ENCODE measurements around the gene RPF1.
A peak's percentile ranks its signal among the peaks of the same experiment; 100 is the strongest.

Gene RPF1

DNA sequence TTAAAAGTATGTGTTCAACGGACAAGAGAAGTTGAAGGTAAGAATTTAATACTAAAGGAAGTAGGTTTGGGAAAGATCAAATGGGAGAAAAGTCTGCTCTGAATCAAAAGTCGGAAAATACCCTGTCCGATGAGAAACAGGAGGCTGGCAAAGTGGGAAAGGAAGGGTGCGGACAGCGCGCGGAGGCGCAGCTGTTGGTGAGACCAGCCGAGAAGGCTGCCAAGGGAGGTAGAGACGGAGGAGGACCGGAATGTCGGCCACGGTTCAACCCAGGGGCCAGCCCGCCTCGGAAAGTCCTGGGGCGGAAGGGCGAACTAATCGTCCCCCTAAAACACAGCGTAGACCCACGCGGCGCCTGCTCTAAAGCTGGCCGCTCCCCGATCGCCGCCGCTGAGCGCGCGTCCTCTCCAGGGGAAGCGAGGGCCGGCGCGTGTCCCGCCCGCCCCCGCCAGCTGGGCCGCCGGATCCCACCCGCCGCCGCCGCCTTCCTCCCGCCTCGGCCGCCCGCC, 26.5 kb downstream of the RPF1 start:
- TF ChIP-seq OSR1 (CRISPR knock-in tag; IDR thresholded peaks at IDR 0.05) (no peak), ARNTL (CRISPR knock-in tag; IDR thresholded peaks at IDR 0.05; ENCODE audit: borderline replicate concordance, low read depth) (no peak), ZFP3 (CRISPR knock-in tag; IDR thresholded peaks at IDR 0.05) (no peak), TOX (CRISPR knock-in tag; IDR thresholded peaks at IDR 0.05; ENCODE audit: borderline replicate concordance) (no peak), BACH2 (CRISPR knock-in tag; IDR thresholded peaks at IDR 0.05; ENCODE audit: borderline replicate concordance) (no peak), ISL1 (CRISPR knock-in tag; IDR thresholded peaks at IDR 0.05) (no peak), PPARA (CRISPR knock-in tag; IDR thresholded peaks at IDR 0.05; ENCODE audit: borderline replicate concordance) (no peak)
- TF ChIP-seq, protein P1, sequence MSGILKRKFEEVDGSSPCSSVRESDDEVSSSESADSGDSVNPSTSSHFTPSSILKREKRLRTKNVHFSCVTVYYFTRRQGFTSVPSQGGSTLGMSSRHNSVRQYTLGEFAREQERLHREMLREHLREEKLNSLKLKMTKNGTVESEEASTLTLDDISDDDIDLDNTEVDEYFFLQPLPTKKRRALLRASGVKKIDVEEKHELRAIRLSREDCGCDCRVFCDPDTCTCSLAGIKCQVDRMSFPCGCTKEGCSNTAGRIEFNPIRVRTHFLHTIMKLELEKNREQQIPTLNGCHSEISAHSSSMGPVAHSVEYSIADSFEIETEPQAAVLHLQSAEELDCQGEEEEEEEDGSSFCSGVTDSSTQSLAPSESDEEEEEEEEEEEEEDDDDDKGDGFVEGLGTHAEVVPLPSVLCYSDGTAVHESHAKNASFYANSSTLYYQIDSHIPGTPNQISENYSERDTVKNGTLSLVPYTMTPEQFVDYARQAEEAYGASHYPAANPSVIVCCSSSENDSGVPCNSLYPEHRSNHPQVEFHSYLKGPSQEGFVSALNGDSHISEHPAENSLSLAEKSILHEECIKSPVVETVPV (CRISPR knock-in tag; IDR thresholded peaks at IDR 0.05): no peak
- TF ChIP-seq, protein P2, sequence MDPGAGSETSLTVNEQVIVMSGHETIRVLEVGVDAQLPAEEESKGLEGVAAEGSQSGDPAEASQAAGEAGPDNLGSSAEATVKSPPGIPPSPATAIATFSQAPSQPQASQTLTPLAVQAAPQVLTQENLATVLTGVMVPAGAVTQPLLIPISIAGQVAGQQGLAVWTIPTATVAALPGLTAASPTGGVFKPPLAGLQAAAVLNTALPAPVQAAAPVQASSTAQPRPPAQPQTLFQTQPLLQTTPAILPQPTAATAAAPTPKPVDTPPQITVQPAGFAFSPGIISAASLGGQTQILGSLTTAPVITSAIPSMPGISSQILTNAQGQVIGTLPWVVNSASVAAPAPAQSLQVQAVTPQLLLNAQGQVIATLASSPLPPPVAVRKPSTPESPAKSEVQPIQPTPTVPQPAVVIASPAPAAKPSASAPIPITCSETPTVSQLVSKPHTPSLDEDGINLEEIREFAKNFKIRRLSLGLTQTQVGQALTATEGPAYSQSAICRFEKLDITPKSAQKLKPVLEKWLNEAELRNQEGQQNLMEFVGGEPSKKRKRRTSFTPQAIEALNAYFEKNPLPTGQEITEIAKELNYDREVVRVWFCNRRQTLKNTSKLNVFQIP (CRISPR knock-in tag; IDR thresholded peaks at IDR 0.05; ENCODE audit: borderline replicate concordance, low read depth): no peak

DNA sequence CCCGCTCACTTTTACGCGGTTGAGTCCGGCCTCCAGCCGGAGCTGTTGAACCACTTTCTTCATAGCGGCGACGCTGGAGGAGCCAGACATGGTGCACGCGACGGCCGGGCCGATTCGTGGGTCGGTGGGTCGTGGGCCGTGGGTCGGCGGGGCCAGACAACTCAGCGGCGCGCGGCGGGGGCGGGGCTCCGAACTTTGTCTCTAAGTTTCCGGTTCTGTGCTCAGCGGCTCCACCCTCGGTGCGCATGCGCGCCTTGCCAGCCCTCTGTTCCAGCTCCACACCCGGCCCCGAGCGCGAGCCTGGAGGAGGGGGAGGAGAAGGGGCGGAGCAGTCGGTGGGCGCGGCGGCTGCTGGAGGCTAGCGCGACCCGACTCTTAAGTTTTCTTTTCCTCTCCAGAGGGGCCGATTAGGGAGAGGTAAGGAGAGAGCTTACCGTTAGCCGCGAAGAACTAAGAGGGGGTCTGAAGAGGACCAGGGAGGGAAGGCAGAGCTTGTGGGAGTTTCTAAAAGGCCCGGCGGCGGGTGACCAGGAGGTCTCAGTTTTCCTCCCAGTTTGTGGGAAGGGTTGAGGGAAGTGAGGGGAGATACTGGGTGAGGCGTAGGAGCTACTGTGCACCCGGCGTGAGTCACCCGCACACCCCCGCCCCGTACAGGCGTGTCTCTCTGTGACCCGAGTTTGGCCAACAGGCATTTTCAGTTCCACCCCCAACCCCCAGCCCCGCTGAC, 27.1 kb downstream of the RPF1 start, which contains the start of the genes GNG5 and SPATA1:
TSS of gene GNG5 (minus strand) at position 580 of the 727 bp plus-strand sequence. CDS start at position 90, 490 bp downstream.
TSS of gene SPATA1 (plus strand) at position 385 of the 727 bp plus-strand sequence. CDS start 9,974 bp downstream, outside the sequence.
- ATAC-seq: peak; percentile 90
- TF ChIP-seq ZNF70 (CRISPR knock-in tag; IDR thresholded peaks at IDR 0.05) (no peak), ZFP3 (CRISPR knock-in tag; IDR thresholded peaks at IDR 0.05) (peak; percentile 58; the same call in 1 of the 2 replicates), OSR1 (CRISPR knock-in tag; IDR thresholded peaks at IDR 0.05) (no peak), GLIS3 (CRISPR knock-in tag; IDR thresholded peaks at IDR 0.05) (no peak), ISL1 (CRISPR knock-in tag; IDR thresholded peaks at IDR 0.05) (no peak), ESRRG (CRISPR knock-in tag; IDR thresholded peaks at IDR 0.05) (no peak), TCF4 (CRISPR knock-in tag; IDR thresholded peaks at IDR 0.05; ENCODE audit: borderline replicate concordance) (no peak), SNAI2 (CRISPR knock-in tag; IDR thresholded peaks at IDR 0.05) (no peak), ZNF565 (CRISPR knock-in tag; conservative IDR thresholded peaks at IDR 0.05; ENCODE audit: low read depth) (no peak)
- TF ChIP-seq, protein P3, sequence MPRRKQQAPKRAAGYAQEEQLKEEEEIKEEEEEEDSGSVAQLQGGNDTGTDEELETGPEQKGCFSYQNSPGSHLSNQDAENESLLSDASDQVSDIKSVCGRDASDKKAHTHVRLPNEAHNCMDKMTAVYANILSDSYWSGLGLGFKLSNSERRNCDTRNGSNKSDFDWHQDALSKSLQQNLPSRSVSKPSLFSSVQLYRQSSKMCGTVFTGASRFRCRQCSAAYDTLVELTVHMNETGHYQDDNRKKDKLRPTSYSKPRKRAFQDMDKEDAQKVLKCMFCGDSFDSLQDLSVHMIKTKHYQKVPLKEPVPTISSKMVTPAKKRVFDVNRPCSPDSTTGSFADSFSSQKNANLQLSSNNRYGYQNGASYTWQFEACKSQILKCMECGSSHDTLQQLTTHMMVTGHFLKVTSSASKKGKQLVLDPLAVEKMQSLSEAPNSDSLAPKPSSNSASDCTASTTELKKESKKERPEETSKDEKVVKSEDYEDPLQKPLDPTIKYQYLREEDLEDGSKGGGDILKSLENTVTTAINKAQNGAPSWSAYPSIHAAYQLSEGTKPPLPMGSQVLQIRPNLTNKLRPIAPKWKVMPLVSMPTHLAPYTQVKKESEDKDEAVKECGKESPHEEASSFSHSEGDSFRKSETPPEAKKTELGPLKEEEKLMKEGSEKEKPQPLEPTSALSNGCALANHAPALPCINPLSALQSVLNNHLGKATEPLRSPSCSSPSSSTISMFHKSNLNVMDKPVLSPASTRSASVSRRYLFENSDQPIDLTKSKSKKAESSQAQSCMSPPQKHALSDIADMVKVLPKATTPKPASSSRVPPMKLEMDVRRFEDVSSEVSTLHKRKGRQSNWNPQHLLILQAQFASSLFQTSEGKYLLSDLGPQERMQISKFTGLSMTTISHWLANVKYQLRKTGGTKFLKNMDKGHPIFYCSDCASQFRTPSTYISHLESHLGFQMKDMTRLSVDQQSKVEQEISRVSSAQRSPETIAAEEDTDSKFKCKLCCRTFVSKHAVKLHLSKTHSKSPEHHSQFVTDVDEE (CRISPR knock-in tag; IDR thresholded peaks at IDR 0.05): peak; percentile 58; the same call in 1 of the 2 replicates
- TF ChIP-seq, protein P4, sequence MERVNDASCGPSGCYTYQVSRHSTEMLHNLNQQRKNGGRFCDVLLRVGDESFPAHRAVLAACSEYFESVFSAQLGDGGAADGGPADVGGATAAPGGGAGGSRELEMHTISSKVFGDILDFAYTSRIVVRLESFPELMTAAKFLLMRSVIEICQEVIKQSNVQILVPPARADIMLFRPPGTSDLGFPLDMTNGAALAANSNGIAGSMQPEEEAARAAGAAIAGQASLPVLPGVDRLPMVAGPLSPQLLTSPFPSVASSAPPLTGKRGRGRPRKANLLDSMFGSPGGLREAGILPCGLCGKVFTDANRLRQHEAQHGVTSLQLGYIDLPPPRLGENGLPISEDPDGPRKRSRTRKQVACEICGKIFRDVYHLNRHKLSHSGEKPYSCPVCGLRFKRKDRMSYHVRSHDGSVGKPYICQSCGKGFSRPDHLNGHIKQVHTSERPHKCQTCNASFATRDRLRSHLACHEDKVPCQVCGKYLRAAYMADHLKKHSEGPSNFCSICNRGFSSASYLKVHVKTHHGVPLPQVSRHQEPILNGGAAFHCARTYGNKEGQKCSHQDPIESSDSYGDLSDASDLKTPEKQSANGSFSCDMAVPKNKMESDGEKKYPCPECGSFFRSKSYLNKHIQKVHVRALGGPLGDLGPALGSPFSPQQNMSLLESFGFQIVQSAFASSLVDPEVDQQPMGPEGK (CRISPR knock-in tag; IDR thresholded peaks at IDR 0.05; ENCODE audit: borderline replicate concordance): no peak
- TF ChIP-seq, protein P2 (CRISPR knock-in tag; IDR thresholded peaks at IDR 0.05; ENCODE audit: borderline replicate concordance, low read depth): no peak

More for the DNA sequence above, 26.5 kb downstream of the RPF1 start:
- peak; percentile 63 for ATAC-seq
